ENCODE measurements around the gene CEBPG.

DNA sequence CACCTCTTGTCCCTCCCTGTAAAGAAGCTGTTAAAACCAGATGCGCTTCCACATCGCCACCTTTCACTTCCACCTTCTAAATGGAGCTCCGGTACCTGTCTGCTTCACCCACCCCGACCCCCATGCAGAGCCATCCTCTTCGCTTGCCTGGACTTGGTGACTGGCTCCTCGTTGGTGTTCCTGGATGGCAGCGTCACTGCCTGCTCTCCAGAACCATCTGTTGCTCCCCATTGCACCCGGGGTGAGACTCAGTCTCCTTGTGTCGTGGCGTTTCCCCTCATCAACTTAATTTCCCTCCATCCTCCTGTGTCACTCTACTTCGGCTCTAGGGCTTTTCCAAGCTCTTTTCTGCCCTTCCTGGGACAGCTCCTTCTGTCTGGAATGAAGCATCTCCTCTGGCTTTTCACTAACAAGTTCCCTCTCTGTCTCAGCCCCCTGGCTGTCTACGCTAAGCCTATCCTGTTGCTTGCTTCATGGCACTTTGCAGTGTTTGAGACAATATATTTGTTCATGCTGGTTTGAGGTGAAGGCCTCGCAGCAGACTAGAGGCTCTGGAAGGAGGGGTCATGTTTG is 10.3 kb downstream of the CEBPG start:
- TF ChIP-seq EZH2 (IDR thresholded peaks at IDR 0.05) (no peak), EZH2phosphoT487 (IDR thresholded peaks at IDR 0.05) (no peak)
- TF ChIP-seq, protein P1, sequence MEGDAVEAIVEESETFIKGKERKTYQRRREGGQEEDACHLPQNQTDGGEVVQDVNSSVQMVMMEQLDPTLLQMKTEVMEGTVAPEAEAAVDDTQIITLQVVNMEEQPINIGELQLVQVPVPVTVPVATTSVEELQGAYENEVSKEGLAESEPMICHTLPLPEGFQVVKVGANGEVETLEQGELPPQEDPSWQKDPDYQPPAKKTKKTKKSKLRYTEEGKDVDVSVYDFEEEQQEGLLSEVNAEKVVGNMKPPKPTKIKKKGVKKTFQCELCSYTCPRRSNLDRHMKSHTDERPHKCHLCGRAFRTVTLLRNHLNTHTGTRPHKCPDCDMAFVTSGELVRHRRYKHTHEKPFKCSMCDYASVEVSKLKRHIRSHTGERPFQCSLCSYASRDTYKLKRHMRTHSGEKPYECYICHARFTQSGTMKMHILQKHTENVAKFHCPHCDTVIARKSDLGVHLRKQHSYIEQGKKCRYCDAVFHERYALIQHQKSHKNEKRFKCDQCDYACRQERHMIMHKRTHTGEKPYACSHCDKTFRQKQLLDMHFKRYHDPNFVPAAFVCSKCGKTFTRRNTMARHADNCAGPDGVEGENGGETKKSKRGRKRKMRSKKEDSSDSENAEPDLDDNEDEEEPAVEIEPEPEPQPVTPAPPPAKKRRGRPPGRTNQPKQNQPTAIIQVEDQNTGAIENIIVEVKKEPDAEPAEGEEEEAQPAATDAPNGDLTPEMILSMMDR (IDR thresholded peaks at IDR 0.05) = no peak
